ENCODE measurements around the gene NLRC3. TPM values are rescaled to one million over a fixed set of nuclear protein-coding genes. Genes with fewer than 3 reads are reported as not detected.

Gene NLRC3
- total and polyA plus RNA-seq, 2 donors (not counting 1 experiment from before 2014, with no cell fraction given): 28.8 to 35.7 TPM

DNA sequence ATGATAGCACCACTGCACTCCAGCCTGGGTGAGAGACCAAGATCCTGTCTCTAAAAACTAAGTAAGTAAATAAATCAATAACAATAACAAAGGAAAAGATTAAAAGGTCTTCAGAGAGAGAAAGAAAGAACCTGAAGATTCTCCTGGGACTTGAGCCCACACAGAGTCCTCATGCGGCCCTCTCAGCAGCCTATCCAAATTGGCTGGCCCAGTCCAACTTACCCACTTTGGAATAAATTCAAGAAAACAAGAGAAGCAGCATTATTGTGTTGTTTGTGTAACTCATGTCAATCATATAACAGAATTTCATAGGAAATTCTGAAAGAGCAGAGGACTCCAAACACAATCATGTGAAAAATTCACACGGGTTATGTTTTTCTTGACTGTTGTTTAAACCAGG lies 30.4 kb upstream of the NLRC3 start:
- peaks cover 34% of the 10 kb centered on the region for H3K79me2 ChIP-seq (ENCODE audit: control insufficient read depth, insufficient read depth, low read length)
- no peaks in the 10 kb centered on the region for H3K27me3 ChIP-seq (replicated peaks in 1 of 4; ENCODE audit: control extremely low read depth in 1 of 4, control insufficient read depth in 3 of 4, insufficient read depth in 4 of 4, low read length in 3 of 4)
- H3K4me1 Mint-ChIP-seq: peaks cover 43% of the 10 kb centered on the region
- TF ChIP-seq, protein P1, sequence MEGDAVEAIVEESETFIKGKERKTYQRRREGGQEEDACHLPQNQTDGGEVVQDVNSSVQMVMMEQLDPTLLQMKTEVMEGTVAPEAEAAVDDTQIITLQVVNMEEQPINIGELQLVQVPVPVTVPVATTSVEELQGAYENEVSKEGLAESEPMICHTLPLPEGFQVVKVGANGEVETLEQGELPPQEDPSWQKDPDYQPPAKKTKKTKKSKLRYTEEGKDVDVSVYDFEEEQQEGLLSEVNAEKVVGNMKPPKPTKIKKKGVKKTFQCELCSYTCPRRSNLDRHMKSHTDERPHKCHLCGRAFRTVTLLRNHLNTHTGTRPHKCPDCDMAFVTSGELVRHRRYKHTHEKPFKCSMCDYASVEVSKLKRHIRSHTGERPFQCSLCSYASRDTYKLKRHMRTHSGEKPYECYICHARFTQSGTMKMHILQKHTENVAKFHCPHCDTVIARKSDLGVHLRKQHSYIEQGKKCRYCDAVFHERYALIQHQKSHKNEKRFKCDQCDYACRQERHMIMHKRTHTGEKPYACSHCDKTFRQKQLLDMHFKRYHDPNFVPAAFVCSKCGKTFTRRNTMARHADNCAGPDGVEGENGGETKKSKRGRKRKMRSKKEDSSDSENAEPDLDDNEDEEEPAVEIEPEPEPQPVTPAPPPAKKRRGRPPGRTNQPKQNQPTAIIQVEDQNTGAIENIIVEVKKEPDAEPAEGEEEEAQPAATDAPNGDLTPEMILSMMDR (IDR thresholded peaks at IDR 0.05): no peak
- no peak for TF ChIP-seq EZH2 (IDR thresholded peaks at IDR 0.05; ENCODE audit: borderline replicate concordance, insufficient read depth, low read depth, low read length, poor library complexity, severe bottlenecking)
- ChIA-PET CTCF (no interaction called here), POLR2A (interaction anchor here (0.6 kb wide), 1 partner anchor 40 kb away, joined by 4 read pairs; no protein-coding TSS in a partner anchor)
- H3K27ac Mint-ChIP-seq: no peak overlapping the region
- peak overlapping the region; percentile 20 for H3K4me2 ChIP-seq (replicated peaks; ENCODE audit: low read depth, low read length, poor library complexity, severe bottlenecking)
- no peak overlapping the region for H3K27ac ChIP-seq (ENCODE audit: low read length in 2 of 2)
- H3K9ac ChIP-seq (ENCODE audit: low read length): no peak overlapping the region
- ATAC-seq (ENCODE audit: low read depth) (no peak), DNase-seq (no peak)
- H3K4me3 ChIP-seq (ENCODE audit: control extremely low read depth in 1 of 5, extremely low read depth in 1 of 5, insufficient read depth in 1 of 5, low read depth in 2 of 5, low read length in 4 of 5): no peak overlapping the region
- WGBS (ENCODE audit: insufficient coverage): 79% methylated on average over 1 of the region's 2 CpGs
- peak overlapping the region; percentile 26 for H3K4me3 Mint-ChIP-seq
- H3K9me3 ChIP-seq (ENCODE audit: control extremely low read depth in 1 of 3, control insufficient read depth in 2 of 3, insufficient read depth in 1 of 3, low read length in 2 of 3): no peaks in the 10 kb centered on the region
- no peaks in the 10 kb centered on the region for H4K20me1 ChIP-seq (ENCODE audit: control insufficient read depth, insufficient read depth, low read length, poor library complexity, severe bottlenecking)
- no peaks in the 10 kb centered on the region for H3K27me3 Mint-ChIP-seq
- H3K9me3 Mint-ChIP-seq (ENCODE audit: insufficient read depth): no peaks in the 10 kb centered on the region
- intact Hi-C loops (cut with micrococcal nuclease): no loop called here
- H3K4me1 ChIP-seq (ENCODE audit: control insufficient read depth in 2 of 2, insufficient read depth in 2 of 2, low read length in 2 of 2): peaks cover 23 to 34% of the 10 kb centered on the region in 2 donors
- peak overlapping the region; percentile 13 for H2AFZ ChIP-seq (ENCODE audit: insufficient read depth, low read depth, low read length, poor library complexity, severe bottlenecking)
- H3K36me3 ChIP-seq (replicated peaks in 1 of 2; ENCODE audit: control extremely low read depth in 1 of 2, control insufficient read depth in 1 of 2, extremely low read depth in 1 of 2, insufficient read depth in 2 of 2, low read length in 1 of 2): peaks cover 2 to 3% of the 10 kb centered on the region in 2 experiments

DNA sequence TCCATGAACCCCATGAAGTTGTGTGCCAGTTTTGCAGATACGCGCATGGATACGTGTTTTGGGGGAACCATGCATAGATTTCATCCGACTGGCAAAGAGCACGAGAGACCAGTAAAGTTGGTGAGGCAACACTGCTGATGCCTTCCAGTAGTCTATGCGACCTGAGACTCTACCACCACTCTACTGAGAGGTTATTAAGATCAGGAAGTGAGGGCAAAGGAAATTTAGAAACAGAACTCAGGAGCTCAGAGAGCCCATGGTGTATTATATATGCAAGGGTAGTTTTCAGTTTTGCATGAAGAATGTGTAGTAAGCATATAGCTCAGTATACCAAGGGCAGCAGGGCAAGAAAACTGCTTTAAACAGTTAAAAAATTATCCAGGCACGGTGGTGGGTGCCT lies 30.0 kb upstream of the NLRC3 start:
- no peak overlapping the region for H3K27ac ChIP-seq (ENCODE audit: low read length in 2 of 2)
- ATAC-seq (ENCODE audit: low read depth) (no peak), DNase-seq (no peak)
- Mint-ChIP-seq H3K27me3 (no peaks in the 10 kb centered on the region), H3K9me3 (ENCODE audit: insufficient read depth) (no peaks in the 10 kb centered on the region), H3K4me1 (peaks cover 41% of the 10 kb centered on the region), H3K4me3 (peak overlapping the region; percentile 20), H3K27ac (peak overlapping the region; percentile 32)
- H3K79me2 ChIP-seq (ENCODE audit: control insufficient read depth, insufficient read depth, low read length): peaks cover 29% of the 10 kb centered on the region
- H3K9ac ChIP-seq (ENCODE audit: low read length): no peak overlapping the region
- no peak overlapping the region for H3K4me3 ChIP-seq (ENCODE audit: control extremely low read depth in 1 of 5, extremely low read depth in 1 of 5, insufficient read depth in 1 of 5, low read depth in 2 of 5, low read length in 4 of 5)
- intact Hi-C loops (cut with micrococcal nuclease): no loop called here
- H2AFZ ChIP-seq (ENCODE audit: insufficient read depth, low read depth, low read length, poor library complexity, severe bottlenecking): peak overlapping the region; percentile 13
- no peaks in the 10 kb centered on the region for H4K20me1 ChIP-seq (ENCODE audit: control insufficient read depth, insufficient read depth, low read length, poor library complexity, severe bottlenecking)
- POLR2A ChIA-PET: interaction anchor here (0.6 kb wide), 1 partner anchor 39 kb away, joined by 4 read pairs; no protein-coding TSS in a partner anchor
- CTCF ChIA-PET: no interaction called here
- 89% methylated on average over 6 of the region's 7 CpGs for WGBS (ENCODE audit: insufficient coverage)
- no peak for TF ChIP-seq EZH2 (IDR thresholded peaks at IDR 0.05; ENCODE audit: borderline replicate concordance, insufficient read depth, low read depth, low read length, poor library complexity, severe bottlenecking)
- TF ChIP-seq, protein P1 (IDR thresholded peaks at IDR 0.05): no peak
- peaks cover 18 to 29% of the 10 kb centered on the region in 2 donors for H3K4me1 ChIP-seq (ENCODE audit: control insufficient read depth in 2 of 2, insufficient read depth in 2 of 2, low read length in 2 of 2)
- H3K36me3 ChIP-seq (replicated peaks in 1 of 2; ENCODE audit: control extremely low read depth in 1 of 2, control insufficient read depth in 1 of 2, extremely low read depth in 1 of 2, insufficient read depth in 2 of 2, low read length in 1 of 2): peaks cover 2 to 7% of the 10 kb centered on the region in 2 experiments
- peak overlapping the region; percentile 20 for H3K4me2 ChIP-seq (replicated peaks; ENCODE audit: low read depth, low read length, poor library complexity, severe bottlenecking)
- no peaks in the 10 kb centered on the region for H3K27me3 ChIP-seq (replicated peaks in 1 of 4; ENCODE audit: control extremely low read depth in 1 of 4, control insufficient read depth in 3 of 4, insufficient read depth in 4 of 4, low read length in 3 of 4)
- H3K9me3 ChIP-seq (ENCODE audit: control extremely low read depth in 1 of 3, control insufficient read depth in 2 of 3, insufficient read depth in 1 of 3, low read length in 2 of 3): no peaks in the 10 kb centered on the region
